GM21528 (cell line): ENCODE data around the gene CDH4.

ENCODE experiments used
- ATAC-seq: cut with Tn5 transposase; IDR thresholded peaks from one replicate; pipeline ENCODE4 v1.9.1; 2021; ENCODE audit warnings: mild to moderate bottlenecking, moderate library complexity; ENCODE audit not compliant: unreplicated experiment, low FRiP score

CDH4 gene

GRCh38 chr20:61539706-61540360, 287.8 kb downstream of the CDH4 start:
- no peak for ATAC-seq

GRCh38 chr20:61541537-61541936, 289.5 kb downstream of the CDH4 start:
- ATAC-seq = no peak

GRCh38 chr20:61543086-61543485, 291.0 kb downstream of the CDH4 start:
- no peak for ATAC-seq

- no peak for ATAC-seq
Measured at GRCh38 chr20:61543931-61544745, 292.1 kb downstream of the CDH4 start.

- no peak for ATAC-seq
Measured at GRCh38 chr20:61544910-61545889, 293.1 kb downstream of the CDH4 start.

- no peak for ATAC-seq
Measured at GRCh38 chr20:61546641-61547040, 294.6 kb downstream of the CDH4 start.

- no peak for ATAC-seq
Measured at GRCh38 chr20:61548069-61548468, 296.0 kb downstream of the CDH4 start.

GRCh38 chr20:61549865-61550264, 297.8 kb downstream of the CDH4 start:
- ATAC-seq = no peak

- no peak for ATAC-seq
Measured at GRCh38 chr20:61551401-61551800, 299.3 kb downstream of the CDH4 start.

GRCh38 chr20:61554617-61555016, 302.6 kb downstream of the CDH4 start:
- ATAC-seq = no peak

GRCh38 chr20:61555566-61555965, 303.5 kb downstream of the CDH4 start:
- no peak for ATAC-seq

- no peak for ATAC-seq
Measured at GRCh38 chr20:61556111-61556510, 304.1 kb downstream of the CDH4 start.

- ATAC-seq = no peak
Measured at GRCh38 chr20:61556673-61557072, 304.6 kb downstream of the CDH4 start.

GRCh38 chr20:61557621-61558020, 305.6 kb downstream of the CDH4 start:
- ATAC-seq = no peak

- no peak for ATAC-seq
Measured at GRCh38 chr20:61558726-61559125, 306.7 kb downstream of the CDH4 start.

- no peak for ATAC-seq
Measured at GRCh38 chr20:61559706-61560315, 307.8 kb downstream of the CDH4 start.

GRCh38 chr20:61560361-61560853, 308.3 kb downstream of the CDH4 start:
- no peak for ATAC-seq

- ATAC-seq = no peak
Measured at GRCh38 chr20:61561111-61561830, 309.2 kb downstream of the CDH4 start.

- no peak for ATAC-seq
Measured at GRCh38 chr20:61562491-61562890, 310.4 kb downstream of the CDH4 start.
